ENCODE data around the gene ABHD15. TPM values are rescaled to one million over a fixed set of nuclear protein-coding genes. Genes with fewer than 3 reads are reported as not detected.

ABHD15 gene
- total RNA-seq, 6 experiments from 2014 or later: 7.8 to 27.1 (median 13.7) TPM

GRCh38 chr17:29607557-29608195 is 40.8 kb upstream of the ABHD15 start:
- Histone ChIP-seq H3K27ac (no peak overlapping the region), H3K4me3 (no peak overlapping the region), H3K9me3 (no peaks in the 10 kb centered on the region), H3K4me1 (no peaks in the 10 kb centered on the region), H3K36me3 (no peaks in the 10 kb centered on the region), H3K27me3 (no peaks in the 10 kb centered on the region)
- ATAC-seq: no peak
- 87% methylated on average over 3 of the region's 29 CpGs for WGBS (ENCODE audit: insufficient coverage, low coverage, low lambda C conversion rate, missing lambda C conversion rate)
- peak in 1 of 3 donors; percentile 43 for DNase-seq
- intact Hi-C loops (cut with DNase I): no loop called here
- no peak for TF ChIP-seq CTCF (IDR thresholded peaks at IDR 0.05)

GRCh38 chr17:29603109-29603674 is 36.4 kb upstream of the ABHD15 start:
- no peaks in the 10 kb centered on the region for H3K9me3 ChIP-seq
- DNase-seq (peak in 1 of 3 donors; percentile 7), ATAC-seq (no peak)
- no peak overlapping the region for H3K4me3 ChIP-seq
- no peaks in the 10 kb centered on the region for H3K36me3 ChIP-seq
- intact Hi-C loops (cut with DNase I): no loop called here
- no peaks in the 10 kb centered on the region for H3K27me3 ChIP-seq
- no peak overlapping the region for H3K27ac ChIP-seq
- no peaks in the 10 kb centered on the region for H3K4me1 ChIP-seq
- no peak for TF ChIP-seq CTCF (IDR thresholded peaks at IDR 0.05)
- no peak for TF ChIP-seq POLR2A (IDR thresholded peaks at IDR 0.05)
- 94% methylated on average over 5 of the region's 6 CpGs for WGBS (ENCODE audit: insufficient coverage, low coverage, low lambda C conversion rate, missing lambda C conversion rate)

- intact Hi-C loops (cut with DNase I): no loop called here
- Histone ChIP-seq H3K4me1 (peaks cover 0 to 3% (median under 1%) of the 10 kb centered on the region in 4 donors), H3K27me3 (no peaks in the 10 kb centered on the region), H3K4me3 (no peak overlapping the region), H3K27ac (no peak overlapping the region), H3K9me3 (no peaks in the 10 kb centered on the region), H3K36me3 (no peaks in the 10 kb centered on the region)
- no peak for ATAC-seq
- TF ChIP-seq POLR2A (IDR thresholded peaks at IDR 0.05) (no peak), CTCF (IDR thresholded peaks at IDR 0.05) (no peak)
- WGBS (ENCODE audit: insufficient coverage, low coverage, low lambda C conversion rate, missing lambda C conversion rate): 91% methylated on average over 4 of the region's 13 CpGs
- DNase-seq: peak in 1 of 3 donors; percentile 14
Measured at GRCh38 chr17:29597361-29598172, 30.7 kb upstream of the ABHD15 start.

- peaks cover 0 to 10% (median 5%) of the 10 kb centered on the region in 4 donors for H3K4me1 ChIP-seq
- no peaks in the 10 kb centered on the region for H3K36me3 ChIP-seq
- H3K4me3 ChIP-seq: no peak overlapping the region
- H3K9me3 ChIP-seq: no peaks in the 10 kb centered on the region
- intact Hi-C loops (cut with DNase I): no loop called here
- ATAC-seq: no peak
- no peak overlapping the region for H3K27ac ChIP-seq
- H3K27me3 ChIP-seq: no peaks in the 10 kb centered on the region
- peak in 1 of 3 donors; percentile 6 for DNase-seq
- WGBS (ENCODE audit: insufficient coverage, low coverage, low lambda C conversion rate, missing lambda C conversion rate): 90% methylated on average over 2 of the region's 9 CpGs
- TF ChIP-seq CTCF (IDR thresholded peaks at IDR 0.05): no peak
- TF ChIP-seq POLR2A (IDR thresholded peaks at IDR 0.05): no peak
Measured at GRCh38 chr17:29596811-29597210, 30.0 kb upstream of the ABHD15 start.

Data from right lobe of liver (tissue), 6 donors.